DND-41 (cell line): ENCODE results near the gene IL11RA.
"Not testable (repeated sequence)": the region's sequence is repeated elsewhere in the genome, so short reads cannot be mapped to it uniquely, and the experiment has no call there.

ENCODE experiments used
- ATAC-seq: fragments of 200-7000 bp; cut with Tn5 transposase; 3 replicates; pipeline ENCODE4 v1.9.1; 2021; ENCODE audit warnings: low read depth; ENCODE audit not compliant: insufficient read depth
- DNase-seq: peaks from one replicate; pipeline ENCODE4 v3.0.0-alpha.2; 2020
- H2AFZ ChIP-seq: 2 replicates; pipeline ENCODE4 v1.6.0; 2012; ENCODE audit warnings: low read depth, low read length
- H3K27ac ChIP-seq: 2 replicates; pipeline ENCODE4 v1.5.1; 2012; ENCODE audit warnings: low read length, inconsistent platforms
- H3K27me3 ChIP-seq: fragments of 200-600 bp; sonication (generic); 2 replicates; pipeline ENCODE4 v1.6.0; 2012; ENCODE audit warnings: low read length, mild to moderate bottlenecking, inconsistent platforms; ENCODE audit not compliant: insufficient read depth, poor library complexity
- H3K36me3 ChIP-seq: 2 replicates; pipeline ENCODE4 v1.5.1; 2012; ENCODE audit warnings: low read length, inconsistent platforms; ENCODE audit not compliant: insufficient read depth
- H3K4me1 ChIP-seq: 2 replicates; pipeline ENCODE4 v1.5.1; 2012; ENCODE audit warnings: mild to moderate bottlenecking, low read length; ENCODE audit not compliant: insufficient read depth
- H3K4me2 ChIP-seq: 2 replicates; pipeline ENCODE4 v1.6.0; 2012; ENCODE audit warnings: mild to moderate bottlenecking, moderate library complexity, low read length, inconsistent platforms; ENCODE audit not compliant: insufficient read depth
- H3K4me3 ChIP-seq, 2 experiments: fragments of 200-600 bp in 1 of 2; shearing (Covaris generic) in 1 of 2; 2 replicates each; pipeline ENCODE4 v1.5.1; 2012 to 2016; ENCODE audit warnings: inconsistent platforms in 2 of 2, low read length in 2 of 2, mild to moderate bottlenecking in 2 of 2, low read depth in 1 of 2, moderate library complexity in 1 of 2
- H3K79me2 ChIP-seq: 2 replicates; pipeline ENCODE4 v1.6.0; 2012; ENCODE audit warnings: low read length, inconsistent platforms; ENCODE audit not compliant: insufficient read depth
- H3K9ac ChIP-seq: 2 replicates; pipeline ENCODE4 v1.6.0; 2012; ENCODE audit warnings: low read depth, mild to moderate bottlenecking, inconsistent platforms, low read length, moderate library complexity
- H3K9me3 ChIP-seq: 2 replicates; pipeline ENCODE4 v1.5.1; 2012; ENCODE audit warnings: low read length, moderate library complexity, mild to moderate bottlenecking, inconsistent platforms; ENCODE audit not compliant: insufficient read depth, severe bottlenecking
- H4K20me1 ChIP-seq: 2 replicates; pipeline ENCODE4 v1.6.0; 2012; ENCODE audit warnings: low read length; ENCODE audit not compliant: insufficient read depth
- EZH2 ChIP-seq: IDR thresholded peaks from 3 replicates; pipeline ENCODE4 v1.6.1; 2012; ENCODE audit warnings: borderline replicate concordance, low read depth, mild to moderate bottlenecking, moderate library complexity, low read length, inconsistent platforms; ENCODE audit not compliant: severe bottlenecking
- TF ChIP-seq, protein P1 (sequence below): IDR thresholded peaks from 2 replicates; pipeline ENCODE4 v1.5.1; 2012; ENCODE audit warnings: borderline replicate concordance, low read length, moderate library complexity, mild to moderate bottlenecking; ENCODE audit not compliant: poor library complexity, severe bottlenecking; ENCODE audit errors: extremely low read depth

IL11RA gene

GRCh38 chr9:34636791-34637355 lies 15.1 kb upstream of the IL11RA start:
- no peaks in the 10 kb centered on the region for H3K27me3 ChIP-seq
- no peaks in the 10 kb centered on the region for H3K9me3 ChIP-seq
- DNase-seq (peak; percentile 31), ATAC-seq (peak; percentile 11; the same call in 2 of the 3 replicates)
- H3K79me2 ChIP-seq: peaks cover 25% of the 10 kb centered on the region
- H3K36me3 ChIP-seq: peaks cover 15% of the 10 kb centered on the region
- peaks cover 33% of the 10 kb centered on the region for H3K4me1 ChIP-seq
- H3K27ac ChIP-seq: peak overlapping the region; percentile 76
- H3K4me3 ChIP-seq: peak overlapping the region; percentile 50 to 69; a peak in 3 of 4 replicates
- peak overlapping the region; percentile 88 for H3K9ac ChIP-seq
- H2AFZ ChIP-seq: peak overlapping the region; percentile 87
- peak overlapping the region; percentile 87 for H3K4me2 ChIP-seq
- TF ChIP-seq, protein P1, sequence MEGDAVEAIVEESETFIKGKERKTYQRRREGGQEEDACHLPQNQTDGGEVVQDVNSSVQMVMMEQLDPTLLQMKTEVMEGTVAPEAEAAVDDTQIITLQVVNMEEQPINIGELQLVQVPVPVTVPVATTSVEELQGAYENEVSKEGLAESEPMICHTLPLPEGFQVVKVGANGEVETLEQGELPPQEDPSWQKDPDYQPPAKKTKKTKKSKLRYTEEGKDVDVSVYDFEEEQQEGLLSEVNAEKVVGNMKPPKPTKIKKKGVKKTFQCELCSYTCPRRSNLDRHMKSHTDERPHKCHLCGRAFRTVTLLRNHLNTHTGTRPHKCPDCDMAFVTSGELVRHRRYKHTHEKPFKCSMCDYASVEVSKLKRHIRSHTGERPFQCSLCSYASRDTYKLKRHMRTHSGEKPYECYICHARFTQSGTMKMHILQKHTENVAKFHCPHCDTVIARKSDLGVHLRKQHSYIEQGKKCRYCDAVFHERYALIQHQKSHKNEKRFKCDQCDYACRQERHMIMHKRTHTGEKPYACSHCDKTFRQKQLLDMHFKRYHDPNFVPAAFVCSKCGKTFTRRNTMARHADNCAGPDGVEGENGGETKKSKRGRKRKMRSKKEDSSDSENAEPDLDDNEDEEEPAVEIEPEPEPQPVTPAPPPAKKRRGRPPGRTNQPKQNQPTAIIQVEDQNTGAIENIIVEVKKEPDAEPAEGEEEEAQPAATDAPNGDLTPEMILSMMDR: no peak
- TF ChIP-seq EZH2: no peak
- H4K20me1 ChIP-seq: peaks cover 16% of the 10 kb centered on the region

DNA sequence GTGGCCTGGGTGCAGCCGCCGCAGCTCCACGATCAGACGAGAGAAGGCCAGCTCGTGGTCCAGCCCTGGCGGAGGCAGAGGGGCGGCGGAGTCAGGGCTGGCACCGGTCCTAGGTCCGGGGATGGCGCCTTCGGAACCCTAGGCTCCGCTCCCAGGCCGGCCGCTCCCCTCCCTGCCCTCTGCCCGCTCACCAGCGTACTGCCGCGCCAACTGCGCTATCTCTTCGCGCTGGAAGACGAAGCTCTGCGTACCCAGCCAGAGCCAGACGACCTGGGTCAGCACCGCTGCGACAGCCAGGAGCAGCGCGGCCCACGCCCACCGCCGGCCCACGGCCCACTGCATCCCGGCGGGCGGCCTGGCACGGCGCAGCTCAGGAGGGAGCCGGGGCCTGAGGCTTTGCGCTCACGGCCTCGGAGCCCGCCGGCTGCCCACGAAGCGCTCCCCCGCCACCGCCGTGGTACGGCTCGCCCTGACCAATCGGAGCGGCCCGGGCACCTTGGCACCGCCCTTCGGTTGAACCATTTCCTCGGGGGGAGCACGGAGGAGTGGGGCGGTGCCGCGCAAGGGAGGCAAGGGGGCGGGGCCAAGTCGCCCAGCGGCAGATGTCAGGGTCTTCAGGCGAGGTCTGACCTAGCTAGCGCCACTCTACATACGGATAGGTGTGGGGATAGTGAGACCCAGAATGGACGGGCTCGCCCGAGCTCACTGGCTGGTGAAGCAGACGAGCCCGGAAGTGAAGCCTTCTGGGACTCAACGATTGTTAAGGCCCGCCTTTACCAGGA lies 14.4 kb upstream of the IL11RA start, which contains the start of gene SIGMAR1:
Gene SIGMAR1, minus strand, starts transcription at position 432 of the 782 bp plus-strand sequence. Its CDS starts 90 bp downstream, at position 342.
- DNase-seq: peak; percentile 92
- peak within 1 kb of the TSS; percentile 87 for H2AFZ ChIP-seq

GRCh38 chr9:34638138-34638445 lies 13.9 kb upstream of the IL11RA start:
- Histone ChIP-seq H2AFZ (peak overlapping the region; percentile 87), H3K4me3 (peak overlapping the region; percentile 50 to 69; a peak in 3 of 4 replicates), H3K4me1 (peaks cover 33% of the 10 kb centered on the region), H4K20me1 (peaks cover 16% of the 10 kb centered on the region), H3K9me3 (no peaks in the 10 kb centered on the region), H3K9ac (peak overlapping the region; percentile 88), H3K36me3 (peaks cover 15% of the 10 kb centered on the region), H3K27ac (peak overlapping the region; percentile 76), H3K79me2 (peaks cover 25% of the 10 kb centered on the region), H3K27me3 (no peaks in the 10 kb centered on the region), H3K4me2 (peak overlapping the region; percentile 87)
- DNase-seq (no peak), ATAC-seq (no peak)
- TF ChIP-seq, protein P1: no peak
- no peak for TF ChIP-seq EZH2

More for the DNA sequence above, 14.4 kb upstream of the IL11RA start, which contains the start of gene SIGMAR1:
- H4K20me1 ChIP-seq: peaks cover 16% of the 10 kb centered on the region
- H3K79me2 ChIP-seq: peaks cover 25% of the 10 kb centered on the region
- no peak for TF ChIP-seq EZH2
- TF ChIP-seq, protein P1: no peak
- peak within 1 kb of the TSS; percentile 87 for H3K4me2 ChIP-seq
- H3K27ac ChIP-seq: peak within 1 kb of the TSS; percentile 76
- H3K27me3 ChIP-seq: no peaks in the 10 kb centered on the region
- H3K36me3 ChIP-seq: peaks cover 15% of the 10 kb centered on the region
- H3K9me3 ChIP-seq: no peaks in the 10 kb centered on the region
- peak within 1 kb of the TSS; percentile 88 for H3K9ac ChIP-seq
- peak within 1 kb of the TSS; percentile 50 to 69; a peak in 3 of 4 replicates for H3K4me3 ChIP-seq
- peaks cover 33% of the 10 kb centered on the region for H3K4me1 ChIP-seq
- peak; percentile 87 for ATAC-seq

GRCh38 chr9:34639322-34639721 lies 12.7 kb upstream of the IL11RA start:
- Histone ChIP-seq H3K4me1 (peaks cover 33% of the 10 kb centered on the region), H3K36me3 (peaks cover 15% of the 10 kb centered on the region), H4K20me1 (peaks cover 13% of the 10 kb centered on the region), H3K79me2 (peaks cover 25% of the 10 kb centered on the region)
- not testable (repeated sequence) for H3K9ac ChIP-seq, H3K4me3 ChIP-seq, DNase-seq, H3K4me2 ChIP-seq, ATAC-seq, H3K27me3 ChIP-seq, H3K27ac ChIP-seq, H2AFZ ChIP-seq, H3K9me3 ChIP-seq
